ENCODE results near the gene PRKG1.

DNA sequence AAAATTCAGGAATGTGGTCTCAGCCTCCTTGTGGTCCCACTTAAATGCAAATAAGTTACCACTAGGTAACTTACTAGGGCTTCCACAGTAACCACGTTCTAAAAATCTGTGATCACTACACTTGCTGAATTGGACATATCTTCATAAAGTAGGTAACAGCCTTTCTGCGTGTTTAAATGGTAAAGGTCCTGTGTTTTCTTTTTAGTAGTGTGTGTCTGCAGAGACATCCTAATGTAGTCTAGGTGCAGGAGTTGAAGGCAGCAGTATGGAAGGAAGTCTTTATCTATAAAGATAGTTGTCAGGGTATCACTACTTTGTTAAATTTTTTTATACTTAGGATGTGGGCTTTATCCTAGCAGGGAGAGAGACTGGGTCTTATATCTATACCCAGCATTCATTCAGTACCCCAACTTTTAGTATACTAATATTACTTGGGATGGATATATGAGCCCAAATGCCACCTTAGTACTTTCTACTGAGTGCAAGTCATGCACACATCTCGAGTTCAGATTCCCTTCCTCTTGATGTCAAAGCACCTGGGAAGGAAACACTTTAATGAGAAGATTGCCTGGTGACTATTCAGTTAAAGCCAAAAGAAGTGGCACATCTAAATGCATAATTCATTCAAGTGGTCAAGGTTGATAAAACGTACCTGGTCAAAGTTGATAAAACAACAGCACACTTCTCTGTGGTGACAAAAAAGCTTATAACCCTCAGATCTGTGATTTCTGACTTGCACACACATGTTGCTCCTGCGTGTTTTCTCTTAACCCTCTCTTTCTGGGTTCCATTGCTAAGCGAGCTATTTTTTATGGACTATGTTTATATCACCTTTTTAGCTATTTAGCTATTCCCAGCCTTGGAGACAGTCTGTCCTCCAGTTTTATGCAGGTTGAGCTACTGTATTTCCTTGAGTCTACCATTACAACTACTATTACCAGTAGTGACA, 958.7 kb downstream of the PRKG1 start:
- TF ChIP-seq TAF1 (IDR thresholded peaks at IDR 0.05; ENCODE audit: borderline replicate concordance, low read depth, low read length) (no peak), POLR2A (IDR thresholded peaks at IDR 0.05; ENCODE audit: low read depth, low read length) (no peak)
